Pancreas (tissue), 10 donors: ENCODE results near the gene WDFY4. TPM values are rescaled to one million over a fixed set of nuclear protein-coding genes. Genes with fewer than 3 reads are reported as not detected.
A peak's percentile ranks its signal among the peaks of the same experiment; 100 is the strongest.
"Not testable (repeated sequence)": the region's sequence is repeated elsewhere in the genome, so short reads cannot be mapped to it uniquely, and the experiment has no call there.

Experiments
- ATAC-seq, 4 donors: fragments of 200-7000 bp; cut with Tn5 transposase; one replicate each; pipeline versions ENCODE4 v1.8.0 to v1.9.1; 2020; ENCODE audit warnings: mild to moderate bottlenecking in 4 of 4, moderate library complexity in 4 of 4
- DNase-seq, 6 donors: peaks; one replicate each; pipeline ENCODE4 v3.0.0-alpha.2; 2020
- FAIRE-seq: peaks from 2 replicates; lab custom pipeline; 2012; peaks lifted over from hg19 to GRCh38; lab: Jason Lieb, UNC
- H3K27ac ChIP-seq, 4 donors: fragments of 200-600 bp; sonication (generic); 1 replicate in 3 of 4; 2 replicates in 1 of 4; pipeline versions ENCODE4 v1.5.0 to v1.8.0; 2020
- H3K27me3 ChIP-seq, 4 donors: fragments of 200-600 bp; one replicate each; pipeline ENCODE4 v1.8.0; 2021
- H3K36me3 ChIP-seq, 3 donors: fragments of 200-600 bp; sonication (generic) in 1 of 3; one replicate each; pipeline versions ENCODE4 v1.5.0 to v1.8.0; 2020 to 2021
- H3K4me1 ChIP-seq, 3 donors: fragments of 200-600 bp; one replicate each; pipeline ENCODE4 v1.8.0; 2021
- H3K4me3 ChIP-seq, 4 donors: fragments of 200-600 bp; sonication (generic) in 2 of 4; one replicate each; pipeline versions ENCODE4 v1.5.0 to v1.8.0; 2020 to 2021
- H3K9me3 ChIP-seq, 4 donors: fragments of 200-600 bp; one replicate each; pipeline ENCODE4 v1.8.0; 2021
- CTCF ChIP-seq, 4 donors: fragments of 200-600 bp; sonication (generic) in 3 of 4; IDR thresholded peaks; one replicate each; pipeline versions ENCODE4 v1.5.0 to v1.8.0; 2021; ENCODE audit warnings: antibody characterized with exemption in 4 of 4
- WGBS, 2 donors: extraction: QIAGEN DNeasy Blood & Tissue Kit; methylation state at CpG; one replicate each; pipeline ENCODE4 v1.1.7; 2013; 5-methylcytosine and 5-hydroxymethylcytosine counted together
- intact Hi-C, 3 donors: fragments of 100-400 bp; cut with DNase I; formaldehyde crosslinking; loops; one replicate each; pipeline versions ENCODE4 v1.11.1 to v1.14.2; 2022
- polyA plus RNA-seq, 2 donors: library from polyadenylated mRNA; stranded (reverse); fragments of 200-250 nt; gene quantifications; one replicate each; pipeline ENCODE4 v1.2.3, GENCODE V29; 2013
- total RNA-seq, 6 donors: library from RNA; stranded (reverse); fragmentation: NEBNext Ultra II Directional in 4 of 6; extraction: Animal tissue kit (Norgen Biotek cat#: 25700) in 4 of 6; gene quantifications; one replicate each; pipeline versions ENCODE4 v1.2.1 to v1.2.4, GENCODE V29; 2021 to 2023
- donor health status: healthy with polysubstance abuse.
- donor health status: DM: no; HTN: no; CAD: no; lungs with moderate emphysema.
- donor health status: DM: no; HTN: no; CAD: no.
- donor health status: control.
- donor health status: control.
- donor health status: Bipolar disorder and iron deficiency.
- donor health status: DM: yes; HTN: yes; CAD: no.
- donor health status: DM: no; HTN: no; CAD: no.
- donor health status: DM: no; HTN: no; CAD: no.
- donor health status: DM: yes; HTN: yes; CAD: no.

WDFY4 gene
- total and polyA plus RNA-seq, 8 donors, result 0.14 to 8.4 (median 0.72) TPM

GRCh38 chr10:48645600-48645999 is 39.1 kb upstream of the WDFY4 start:
- no peak for TF ChIP-seq CTCF (IDR thresholded peaks at IDR 0.05)
- intact Hi-C loops, result no loop called here
- Histone ChIP-seq H3K27ac (no peak overlapping the region), H3K4me1 (no peaks in the 10 kb centered on the region), H3K4me3 (no peak overlapping the region), H3K27me3 (no peaks in the 10 kb centered on the region), H3K9me3 (no peaks in the 10 kb centered on the region), H3K36me3 (no peaks in the 10 kb centered on the region)
- 68 to 71% methylated on average over 1 of the region's 1 CpG for WGBS, 2 donors
- FAIRE-seq, result no peak
- no peak for DNase-seq
- ATAC-seq, result no peak

GRCh38 chr10:48647073-48647472 is 37.6 kb upstream of the WDFY4 start:
- FAIRE-seq, H3K36me3 ChIP-seq, ATAC-seq, H3K4me3 ChIP-seq, H3K27ac ChIP-seq, DNase-seq, intact Hi-C loops, H3K27me3 ChIP-seq, H3K9me3 ChIP-seq, H3K4me1 ChIP-seq: not testable (repeated sequence)
- WGBS, 2 donors, result 94% methylated on average over 7 of the region's 7 CpGs

- H3K27me3 ChIP-seq, result no peaks in the 10 kb centered on the region
- 77 to 78% methylated on average over 12 of the region's 12 CpGs for WGBS, 2 donors
- DNase-seq, result no peak
- no peaks in the 10 kb centered on the region for H3K4me1 ChIP-seq
- H3K9me3 ChIP-seq, result no peaks in the 10 kb centered on the region
- no peak for ATAC-seq
- no peak for TF ChIP-seq CTCF (IDR thresholded peaks at IDR 0.05)
- no peak overlapping the region for H3K4me3 ChIP-seq
- no peak for FAIRE-seq
- H3K27ac ChIP-seq, result no peak overlapping the region
- intact Hi-C loops, result no loop called here
- no peaks in the 10 kb centered on the region for H3K36me3 ChIP-seq
Measured at GRCh38 chr10:48648172-48648942, 36.3 kb upstream of the WDFY4 start.

- intact Hi-C loops, result no loop called here
- Histone ChIP-seq H3K36me3 (no peaks in the 10 kb centered on the region), H3K27me3 (no peaks in the 10 kb centered on the region), H3K4me3 (no peak overlapping the region), H3K9me3 (no peaks in the 10 kb centered on the region), H3K27ac (no peak overlapping the region), H3K4me1 (no peaks in the 10 kb centered on the region)
- FAIRE-seq, result no peak
- ATAC-seq, result peak in 1 of 4 donors; percentile 23
- no peak for DNase-seq
- TF ChIP-seq CTCF (IDR thresholded peaks at IDR 0.05), result no peak
- 66 to 70% methylated on average over 7 of the region's 7 CpGs for WGBS, 2 donors
Measured at GRCh38 chr10:48649349-48649944, 35.2 kb upstream of the WDFY4 start.

- Histone ChIP-seq H3K27me3 (no peaks in the 10 kb centered on the region), H3K36me3 (no peaks in the 10 kb centered on the region), H3K4me1 (no peaks in the 10 kb centered on the region), H3K27ac (no peak overlapping the region), H3K9me3 (no peaks in the 10 kb centered on the region), H3K4me3 (no peak overlapping the region)
- FAIRE-seq, result no peak
- intact Hi-C loops, result loop anchor here in 2 of 3 donors (10.0 kb wide), 3 partner anchors 46 to 286 kb away; partner anchors contain the start of gene ARHGAP22 (in 1 of the 2)
- ATAC-seq, result no peak
- 73 to 79% methylated on average over 2 of the region's 2 CpGs for WGBS, 2 donors
- TF ChIP-seq CTCF (IDR thresholded peaks at IDR 0.05), result no peak
- DNase-seq, result no peak
Measured at GRCh38 chr10:48651293-48651692, 33.4 kb upstream of the WDFY4 start.
